NB4 (cell line): Measurements from ENCODE around the gene HRAS.

Experiments used
- MYC ChIP-seq: IDR thresholded peaks from 2 replicates; pipeline ENCODE4 v1.6.1; 2011; ENCODE audit warnings: low read depth, low read length
- POLR2A ChIP-seq: IDR thresholded peaks from 2 replicates; pipeline ENCODE4 v1.6.1; 2011; ENCODE audit warnings: mild to moderate bottlenecking; ENCODE audit not compliant: insufficient read length; ENCODE audit errors: extremely low read depth
- TF ChIP-seq, protein P1 (sequence below): IDR thresholded peaks from one replicate; pipeline ENCODE4 v1.5.1; 2012; ENCODE audit warnings: low read depth, low read length
- TF ChIP-seq, protein P2 (sequence below): IDR thresholded peaks from 2 replicates; pipeline ENCODE4 v1.6.1; 2011; ENCODE audit warnings: low read depth, low read length

DNA sequence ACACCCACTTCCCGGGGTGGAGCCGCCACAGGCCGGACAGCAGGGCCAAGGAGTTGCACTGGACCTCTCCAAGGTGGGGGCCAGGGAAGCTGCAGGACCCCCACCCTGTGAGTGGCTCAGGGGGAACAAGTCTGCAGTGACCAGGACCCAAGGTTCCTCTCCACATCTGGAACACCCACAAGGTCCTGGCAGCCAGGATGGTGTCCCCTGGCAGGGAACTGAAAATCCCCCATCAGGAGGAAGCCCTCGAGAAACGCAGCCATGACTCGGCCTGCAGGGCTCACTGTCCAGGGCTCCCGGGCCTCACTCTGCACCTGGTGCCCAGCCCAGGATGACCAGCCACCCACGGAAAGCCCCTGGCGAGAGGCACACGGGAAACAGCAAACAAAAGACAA is 39.8 kb downstream of the HRAS start:
- TF ChIP-seq, protein P1, sequence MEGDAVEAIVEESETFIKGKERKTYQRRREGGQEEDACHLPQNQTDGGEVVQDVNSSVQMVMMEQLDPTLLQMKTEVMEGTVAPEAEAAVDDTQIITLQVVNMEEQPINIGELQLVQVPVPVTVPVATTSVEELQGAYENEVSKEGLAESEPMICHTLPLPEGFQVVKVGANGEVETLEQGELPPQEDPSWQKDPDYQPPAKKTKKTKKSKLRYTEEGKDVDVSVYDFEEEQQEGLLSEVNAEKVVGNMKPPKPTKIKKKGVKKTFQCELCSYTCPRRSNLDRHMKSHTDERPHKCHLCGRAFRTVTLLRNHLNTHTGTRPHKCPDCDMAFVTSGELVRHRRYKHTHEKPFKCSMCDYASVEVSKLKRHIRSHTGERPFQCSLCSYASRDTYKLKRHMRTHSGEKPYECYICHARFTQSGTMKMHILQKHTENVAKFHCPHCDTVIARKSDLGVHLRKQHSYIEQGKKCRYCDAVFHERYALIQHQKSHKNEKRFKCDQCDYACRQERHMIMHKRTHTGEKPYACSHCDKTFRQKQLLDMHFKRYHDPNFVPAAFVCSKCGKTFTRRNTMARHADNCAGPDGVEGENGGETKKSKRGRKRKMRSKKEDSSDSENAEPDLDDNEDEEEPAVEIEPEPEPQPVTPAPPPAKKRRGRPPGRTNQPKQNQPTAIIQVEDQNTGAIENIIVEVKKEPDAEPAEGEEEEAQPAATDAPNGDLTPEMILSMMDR: no peak
- TF ChIP-seq POLR2A (no peak), MYC (no peak)
- TF ChIP-seq, protein P2, sequence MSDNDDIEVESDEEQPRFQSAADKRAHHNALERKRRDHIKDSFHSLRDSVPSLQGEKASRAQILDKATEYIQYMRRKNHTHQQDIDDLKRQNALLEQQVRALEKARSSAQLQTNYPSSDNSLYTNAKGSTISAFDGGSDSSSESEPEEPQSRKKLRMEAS: no peak
